T-helper 17 cell (primary cell): ENCODE results near the gene SELENOP. TPM values are rescaled to one million over a fixed set of nuclear protein-coding genes. Genes with fewer than 3 reads are reported as not detected.
"Not testable (repeated sequence)": the region's sequence is repeated elsewhere in the genome, so short reads cannot be mapped to it uniquely, and the experiment has no call there.

Source experiments
- ATAC-seq: fragments of 150-1000 bp; cut with Tn5 transposase; 2 replicates; pipeline ENCODE4 v1.10.0; 2021; ENCODE audit warnings: mild to moderate bottlenecking, moderate library complexity
- DNase-seq, 3 donors: peaks; one replicate each; pipeline versions ENCODE4 v3.0.0 to v3.0.0-alpha.2; 2020 to 2021
- H3K9me3 ChIP-seq: one replicate; pipeline ENCODE4 v1.7.0; 2013; ENCODE audit warnings: low read length, mild to moderate bottlenecking; ENCODE audit not compliant: control insufficient read depth, poor library complexity, severe bottlenecking
- H3K27ac Mint-ChIP-seq: one replicate; pipeline ENCODE4 v1.8.0; 2022; ENCODE audit warnings: mild to moderate bottlenecking, moderate library complexity, mixed read lengths
- H3K27me3 Mint-ChIP-seq: one replicate; pipeline ENCODE4 v1.8.0; 2022; ENCODE audit warnings: mixed read lengths
- H3K36me3 Mint-ChIP-seq: one replicate; pipeline ENCODE4 v1.8.0; 2022; ENCODE audit warnings: low read depth, mixed read lengths
- H3K4me1 Mint-ChIP-seq: one replicate; pipeline ENCODE4 v1.8.0; 2022; ENCODE audit warnings: mild to moderate bottlenecking, mixed read lengths
- H3K4me3 Mint-ChIP-seq: one replicate; pipeline ENCODE4 v1.8.0; 2022; ENCODE audit warnings: mild to moderate bottlenecking, moderate library complexity, mixed read lengths
- total RNA-seq, 4 donors: library from RNA in 2 of 4; stranded (reverse) in 2 of 4; gene quantifications; one replicate each; pipeline ENCODE4 v1.2.3 and lab custom pipeline; 2022 to 2026

Gene SELENOP, protein sequence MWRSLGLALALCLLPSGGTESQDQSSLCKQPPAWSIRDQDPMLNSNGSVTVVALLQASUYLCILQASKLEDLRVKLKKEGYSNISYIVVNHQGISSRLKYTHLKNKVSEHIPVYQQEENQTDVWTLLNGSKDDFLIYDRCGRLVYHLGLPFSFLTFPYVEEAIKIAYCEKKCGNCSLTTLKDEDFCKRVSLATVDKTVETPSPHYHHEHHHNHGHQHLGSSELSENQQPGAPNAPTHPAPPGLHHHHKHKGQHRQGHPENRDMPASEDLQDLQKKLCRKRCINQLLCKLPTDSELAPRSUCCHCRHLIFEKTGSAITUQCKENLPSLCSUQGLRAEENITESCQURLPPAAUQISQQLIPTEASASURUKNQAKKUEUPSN
- total RNA-seq (under 1 TPM in 1 of 2 donors, not detected in 1; 0.70 TPM), total RNA-seq (lab: John Stamatoyannopoulos, UW) (0.23 to 0.93 reads per million in 2 donors)

GRCh38 chr5:42811591-42812446 lies at the start of gene SELENOP:
TSS of gene SELENOP (minus strand) at chr5:42811892. CDS start at chr5:42808353, 3,539 bp downstream.
- H3K36me3 Mint-ChIP-seq: no peaks in the 10 kb centered on the region
- no peak within 1 kb of the TSS for H3K4me3 Mint-ChIP-seq
- ATAC-seq: no peak
- no peaks in the 10 kb centered on the region for H3K27me3 Mint-ChIP-seq
- no peak for DNase-seq
- peak within 1 kb of the TSS; percentile 39 for H3K27ac Mint-ChIP-seq
- H3K4me1 Mint-ChIP-seq: peaks cover 3% of the 10 kb centered on the region
- H3K9me3 ChIP-seq: no peaks in the 10 kb centered on the region

- no peaks in the 10 kb centered on the region for H3K9me3 ChIP-seq
- Mint-ChIP-seq H3K27ac (no peak overlapping the region), H3K27me3 (peaks cover 9% of the 10 kb centered on the region), H3K4me1 (no peaks in the 10 kb centered on the region), H3K36me3 (peaks cover 2% of the 10 kb centered on the region), H3K4me3 (no peak overlapping the region)
- no peak for ATAC-seq
- DNase-seq: no peak
Observed at GRCh38 chr5:42858687-42859086, 47.0 kb upstream of the SELENOP start.

GRCh38 chr5:42858031-42858643 lies 46.4 kb upstream of the SELENOP start:
- DNase-seq: no peak
- Mint-ChIP-seq H3K36me3 (peaks cover 2% of the 10 kb centered on the region), H3K27ac (no peak overlapping the region), H3K27me3 (peaks cover 9% of the 10 kb centered on the region), H3K4me1 (no peaks in the 10 kb centered on the region), H3K4me3 (no peak overlapping the region)
- ATAC-seq: no peak
- no peaks in the 10 kb centered on the region for H3K9me3 ChIP-seq

DNA sequence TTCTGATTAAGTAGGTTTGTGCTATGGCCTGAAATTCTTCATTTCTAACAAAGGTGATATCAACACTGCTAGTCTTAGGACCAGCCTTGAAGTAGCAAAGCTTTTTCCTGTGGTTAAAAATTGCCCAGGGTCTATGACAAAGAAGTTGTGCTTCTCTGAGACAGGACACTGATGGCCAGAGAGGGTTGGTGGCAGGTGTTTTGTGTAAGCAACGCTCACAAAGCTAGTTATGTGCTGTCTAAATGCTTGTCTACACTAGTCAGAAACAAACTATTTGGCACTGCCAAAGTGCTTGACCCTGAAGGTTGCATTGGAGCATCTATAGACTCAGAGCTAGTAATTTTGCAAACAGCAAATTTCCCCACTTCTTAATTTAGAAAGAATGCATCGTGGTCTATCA lies 44.1 kb upstream of the SELENOP start:
- H3K27ac Mint-ChIP-seq: no peak overlapping the region
- H3K9me3 ChIP-seq: no peaks in the 10 kb centered on the region

GRCh38 chr5:42855386-42855785 lies 43.7 kb upstream of the SELENOP start:
- H3K27ac Mint-ChIP-seq: no peak overlapping the region
- no peak overlapping the region for H3K4me3 Mint-ChIP-seq
- H3K9me3 ChIP-seq: no peaks in the 10 kb centered on the region
- peaks cover 14% of the 10 kb centered on the region for H3K27me3 Mint-ChIP-seq
- H3K36me3 Mint-ChIP-seq: no peaks in the 10 kb centered on the region
- ATAC-seq (no peak), DNase-seq (no peak)
- H3K4me1 Mint-ChIP-seq: no peaks in the 10 kb centered on the region

More for the DNA sequence above, 44.1 kb upstream of the SELENOP start:
- no peaks in the 10 kb centered on the region for H3K4me1 Mint-ChIP-seq
- no peaks in the 10 kb centered on the region for H3K36me3 Mint-ChIP-seq
- ATAC-seq: no peak
- no peak overlapping the region for H3K4me3 Mint-ChIP-seq
- no peak for DNase-seq
- H3K27me3 Mint-ChIP-seq: peaks cover 14% of the 10 kb centered on the region

GRCh38 chr5:42854795-42855194 lies 43.1 kb upstream of the SELENOP start:
- peaks cover 11% of the 10 kb centered on the region for H3K27me3 Mint-ChIP-seq

GRCh38 chr5:42852826-42853225 lies 41.1 kb upstream of the SELENOP start:
- DNase-seq (no peak), ATAC-seq (no peak)
- no peaks in the 10 kb centered on the region for H3K9me3 ChIP-seq
- Mint-ChIP-seq H3K4me1 (no peaks in the 10 kb centered on the region), H3K36me3 (no peaks in the 10 kb centered on the region), H3K4me3 (no peak overlapping the region), H3K27ac (no peak overlapping the region), H3K27me3 (peaks cover 12% of the 10 kb centered on the region)

More at GRCh38 chr5:42854795-42855194, 43.1 kb upstream of the SELENOP start:
- no peaks in the 10 kb centered on the region for H3K9me3 ChIP-seq
- no peak for DNase-seq
- Mint-ChIP-seq H3K4me1 (no peaks in the 10 kb centered on the region), H3K36me3 (no peaks in the 10 kb centered on the region), H3K4me3 (no peak overlapping the region), H3K27ac (no peak overlapping the region)
- no peak for ATAC-seq

DNA sequence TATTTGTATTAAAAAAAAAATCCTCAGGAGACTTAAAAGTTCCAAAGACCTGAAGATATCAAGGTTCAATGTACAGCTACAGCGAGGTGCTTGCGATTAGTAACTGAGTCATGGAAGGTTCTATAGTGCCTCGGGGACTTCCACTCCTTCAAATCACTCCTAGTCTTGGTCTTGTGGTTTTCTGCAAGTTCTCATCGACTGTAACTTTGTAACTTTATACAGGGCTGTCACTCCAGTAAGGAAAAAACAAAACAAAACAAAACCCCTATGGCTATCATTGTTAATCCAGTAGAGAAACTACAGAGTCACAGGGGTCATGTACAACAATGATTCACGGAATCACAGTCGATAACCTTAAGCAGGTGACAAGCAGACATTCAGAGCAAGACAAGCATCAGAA lies 39.8 kb upstream of the SELENOP start:
- H3K27ac Mint-ChIP-seq: no peak overlapping the region
- no peaks in the 10 kb centered on the region for H3K9me3 ChIP-seq
- DNase-seq (no peak), ATAC-seq (no peak)
- H3K4me1 Mint-ChIP-seq: no peaks in the 10 kb centered on the region
- H3K27me3 Mint-ChIP-seq: peaks cover 12% of the 10 kb centered on the region
- H3K36me3 Mint-ChIP-seq: no peaks in the 10 kb centered on the region
- H3K4me3 Mint-ChIP-seq: no peak overlapping the region

- H3K27me3 Mint-ChIP-seq: peaks cover 12% of the 10 kb centered on the region
- H3K27ac Mint-ChIP-seq: no peak overlapping the region
- H3K36me3 Mint-ChIP-seq: peaks cover 4% of the 10 kb centered on the region
- no peaks in the 10 kb centered on the region for H3K9me3 ChIP-seq
- H3K4me1 Mint-ChIP-seq: no peaks in the 10 kb centered on the region
- ATAC-seq: no peak
- DNase-seq: no peak
- no peak overlapping the region for H3K4me3 Mint-ChIP-seq
Observed at GRCh38 chr5:42848545-42848944, 36.9 kb upstream of the SELENOP start.

DNA sequence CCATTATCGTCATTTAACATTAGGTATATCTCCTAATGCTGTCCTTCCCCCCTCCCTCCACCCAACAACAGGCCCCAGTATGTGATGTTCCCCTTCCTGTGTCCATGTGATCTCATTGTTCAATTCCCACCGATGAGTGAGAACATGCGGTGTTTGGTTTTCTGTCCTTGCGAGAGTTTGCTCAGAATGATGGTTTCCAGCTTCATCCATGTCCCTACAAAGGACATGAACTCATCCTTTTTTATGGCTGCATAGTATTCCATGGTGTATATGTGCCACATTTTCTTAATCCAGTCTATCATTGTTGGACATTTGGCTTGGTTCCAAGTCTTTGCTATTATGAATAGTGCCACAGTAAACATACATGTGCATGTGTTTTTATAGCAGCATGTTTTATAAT lies 32.7 kb upstream of the SELENOP start:
- H3K9me3 ChIP-seq, H3K4me1 Mint-ChIP-seq, H3K36me3 Mint-ChIP-seq, DNase-seq, H3K4me3 Mint-ChIP-seq, H3K27ac Mint-ChIP-seq, ATAC-seq: not testable (repeated sequence)
- peaks cover 16% of the 10 kb centered on the region for H3K27me3 Mint-ChIP-seq

DNA sequence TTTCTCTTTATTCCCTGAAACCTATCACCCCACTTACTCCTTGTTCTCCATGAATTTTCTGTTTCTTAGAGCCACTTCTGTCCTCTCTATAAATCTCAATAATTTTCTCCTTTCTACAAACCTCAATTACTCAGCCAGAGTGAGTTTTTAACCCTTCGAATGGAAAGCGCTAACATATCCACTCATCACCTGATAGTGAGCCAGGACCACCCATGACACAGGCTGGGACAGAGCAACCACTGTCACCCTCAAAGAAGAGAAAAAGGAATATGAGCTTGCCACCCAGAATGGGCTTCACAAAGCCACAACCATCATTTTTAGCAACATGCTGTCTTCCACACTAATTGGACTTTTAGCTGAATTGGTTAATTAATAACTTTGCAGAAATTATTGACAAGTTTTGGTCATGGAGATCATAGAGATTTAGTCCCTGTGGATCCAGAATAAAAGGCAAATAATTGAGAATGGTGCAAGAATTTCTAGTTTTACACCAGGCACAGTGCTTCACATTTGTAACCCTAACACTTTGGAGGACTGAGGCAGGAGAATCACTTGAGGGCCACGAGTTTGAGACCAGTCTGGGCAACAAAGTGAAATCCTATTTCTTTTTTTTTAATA lies 32.1 kb upstream of the SELENOP start:
- Mint-ChIP-seq H3K4me1 (no peaks in the 10 kb centered on the region), H3K36me3 (peaks cover 4% of the 10 kb centered on the region), H3K27me3 (peaks cover 13% of the 10 kb centered on the region), H3K27ac (no peak overlapping the region), H3K4me3 (no peak overlapping the region)
- no peaks in the 10 kb centered on the region for H3K9me3 ChIP-seq
- ATAC-seq (no peak), DNase-seq (no peak)

GRCh38 chr5:42842921-42843641 lies 31.4 kb upstream of the SELENOP start:
- H3K36me3 Mint-ChIP-seq: peaks cover 4% of the 10 kb centered on the region
- no peak overlapping the region for H3K27ac Mint-ChIP-seq
- no peaks in the 10 kb centered on the region for H3K9me3 ChIP-seq
- peaks cover 10% of the 10 kb centered on the region for H3K27me3 Mint-ChIP-seq
- H3K4me3 Mint-ChIP-seq: no peak overlapping the region
- DNase-seq (no peak), ATAC-seq (no peak)
- no peaks in the 10 kb centered on the region for H3K4me1 Mint-ChIP-seq
